ENCODE measurements around the gene SDK1.
"Not testable (repeated sequence)": the region's sequence is repeated elsewhere in the genome, so short reads cannot be mapped to it uniquely, and the experiment has no call there.

SDK1 gene

GRCh38 chr7:4255336-4255735 is 954.3 kb downstream of the SDK1 start:
- no peak for DNase-seq (ENCODE audit: low read depth)

GRCh38 chr7:4256286-4256685 is 955.2 kb downstream of the SDK1 start:
- no peak for DNase-seq (ENCODE audit: low read depth)

- DNase-seq (ENCODE audit: low read depth) = no peak
Measured at GRCh38 chr7:4257146-4258111, 956.4 kb downstream of the SDK1 start.

GRCh38 chr7:4260116-4260515 is 959.1 kb downstream of the SDK1 start:
- not testable (repeated sequence) for DNase-seq (ENCODE audit: low read depth)

- no peak for DNase-seq (ENCODE audit: low read depth)
Measured at GRCh38 chr7:4260867-4261600, 960.0 kb downstream of the SDK1 start.

GRCh38 chr7:4261601-4261960 is 960.5 kb downstream of the SDK1 start:
- no peak for DNase-seq (ENCODE audit: low read depth)

GRCh38 chr7:4264206-4264605 is 963.2 kb downstream of the SDK1 start:
- DNase-seq (ENCODE audit: low read depth) = not testable (repeated sequence)

GRCh38 chr7:4265066-4265465 is 964.0 kb downstream of the SDK1 start:
- no peak for DNase-seq (ENCODE audit: low read depth)

GRCh38 chr7:4265676-4266075 is 964.6 kb downstream of the SDK1 start:
- no peak for DNase-seq (ENCODE audit: low read depth)

GRCh38 chr7:4266270-4267040 is 965.4 kb downstream of the SDK1 start:
- DNase-seq (ENCODE audit: low read depth) = no peak

GRCh38 chr7:4267341-4268039 is 966.4 kb downstream of the SDK1 start:
- DNase-seq (ENCODE audit: low read depth) = no peak

GRCh38 chr7:4268040-4268965 is 967.3 kb downstream of the SDK1 start:
- no peak for DNase-seq (ENCODE audit: low read depth)

GRCh38 chr7:4269086-4269485 is 968.0 kb downstream of the SDK1 start:
- DNase-seq (ENCODE audit: low read depth) = no peak

- DNase-seq (ENCODE audit: low read depth) = no peak
Measured at GRCh38 chr7:4269746-4270145, 968.7 kb downstream of the SDK1 start.

- DNase-seq (ENCODE audit: low read depth) = no peak
Measured at GRCh38 chr7:4270268-4270667, 969.2 kb downstream of the SDK1 start.

- DNase-seq (ENCODE audit: low read depth) = no peak
Measured at GRCh38 chr7:4270941-4271715, 970.1 kb downstream of the SDK1 start.

GRCh38 chr7:4271716-4272015 is 970.6 kb downstream of the SDK1 start:
- no peak for DNase-seq (ENCODE audit: low read depth)

GRCh38 chr7:4272141-4272540 is 971.1 kb downstream of the SDK1 start:
- DNase-seq (ENCODE audit: low read depth) = no peak

GRCh38 chr7:4273566-4274230 is 972.6 kb downstream of the SDK1 start:
- no peak for DNase-seq (ENCODE audit: low read depth)

- DNase-seq (ENCODE audit: low read depth) = no peak
Measured at GRCh38 chr7:4274286-4274685, 973.2 kb downstream of the SDK1 start.

Measured in stimulated activated CD8-positive, alpha-beta memory T cell treated with anti-CD3 and anti-CD28 coated beads, Interleukin-12 subunit alpha, Interleukin-12 subunit beta, amount 100 ng/mL, for 4 hours (primary cell).